Activated T-helper 2 cell treated with anti-CD3 and anti-CD28 coated beads, Interferon-gamma antibody, Interleukin-2, Interleukin-4, amounts not matched to agents 10 μg/mL and 5 μg/mL and 100 μg/mL, durations not matched to agents 14 hours and 24 hours and 36 hours (primary cell): ENCODE measurements around the gene HSBP1L1. TPM values are rescaled to one million over a fixed set of nuclear protein-coding genes. Genes with fewer than 3 reads are reported as not detected.

Source experiments
- DNase-seq: peaks from one replicate; pipeline ENCODE4 v3.0.0; 2021; ENCODE audit warnings: low spot score
- H3K27ac Mint-ChIP-seq: one replicate; pipeline ENCODE4 v1.8.0; 2021; ENCODE audit warnings: mixed read lengths
- H3K27me3 Mint-ChIP-seq: one replicate; pipeline ENCODE4 v1.8.0; 2021; ENCODE audit warnings: low read depth, mixed read lengths
- H3K36me3 Mint-ChIP-seq: one replicate; pipeline ENCODE4 v1.8.0; 2021; ENCODE audit warnings: low read depth, mixed read lengths
- H3K4me1 Mint-ChIP-seq: one replicate; pipeline ENCODE4 v1.8.0; 2021; ENCODE audit warnings: low read depth, mixed read lengths
- H3K4me3 Mint-ChIP-seq: one replicate; pipeline ENCODE4 v1.8.0; 2021; ENCODE audit warnings: low read depth, mild to moderate bottlenecking, moderate library complexity, mixed read lengths
- H3K9me3 Mint-ChIP-seq: one replicate; pipeline ENCODE4 v1.8.0; 2021; ENCODE audit warnings: mixed read lengths
- intact Hi-C: fragments of 100-400 bp; cut with micrococcal nuclease; formaldehyde crosslinking; loops from one replicate; pipeline ENCODE4 v1.15.1; 2023
- total RNA-seq: library from RNA; stranded (reverse); gene quantifications from 2 replicates; pipeline ENCODE4 v1.2.3, GENCODE V29; 2022

Gene HSBP1L1
- total RNA-seq, result 12.0 and 15.5 TPM in 2 replicates

- peak within 1 kb of the TSS; percentile 76 for H3K4me3 Mint-ChIP-seq
- DNase-seq, result peak; percentile 65
- H3K27me3 Mint-ChIP-seq, result no peaks in the 10 kb centered on the region
- peaks cover 40% of the 10 kb centered on the region for H3K4me1 Mint-ChIP-seq
- peaks cover 7% of the 10 kb centered on the region for H3K36me3 Mint-ChIP-seq
- intact Hi-C loops, result loop anchor here (5.0 kb wide), 4 partner anchors 57 to 282 kb away; partner anchors contain the start of gene ADNP2
- peak within 1 kb of the TSS; percentile 75 for H3K27ac Mint-ChIP-seq
- H3K9me3 Mint-ChIP-seq, result no peaks in the 10 kb centered on the region
These were observed at the start of gene HSBP1L1 for GRCh38 chr18:79964330-79965118. TSS of gene HSBP1L1 (plus strand) at chr18:79964643. CDS start at chr18:79964736, 93 bp downstream.

- Mint-ChIP-seq H3K27ac (no peak overlapping the region), H3K4me3 (no peak overlapping the region), H3K9me3 (peaks cover 5% of the 10 kb centered on the region), H3K4me1 (peaks cover 17% of the 10 kb centered on the region), H3K27me3 (no peaks in the 10 kb centered on the region), H3K36me3 (peaks cover 56% of the 10 kb centered on the region)
- intact Hi-C loops, result no loop called here
- no peak for DNase-seq
These were observed 49.0 kb upstream of the HSBP1L1 start for GRCh38 chr18:79915161-79916127.

GRCh38 chr18:79916128-79916494 is 48.3 kb upstream of the HSBP1L1 start:
- Mint-ChIP-seq H3K4me1 (peaks cover 12% of the 10 kb centered on the region), H3K27ac (no peak overlapping the region), H3K4me3 (no peak overlapping the region), H3K36me3 (peaks cover 53% of the 10 kb centered on the region), H3K27me3 (no peaks in the 10 kb centered on the region), H3K9me3 (peaks cover 4% of the 10 kb centered on the region)
- intact Hi-C loops, result no loop called here
- no peak for DNase-seq

- peaks cover 54% of the 10 kb centered on the region for H3K36me3 Mint-ChIP-seq
- peaks cover 4% of the 10 kb centered on the region for H3K9me3 Mint-ChIP-seq
- DNase-seq, result no peak
- H3K4me3 Mint-ChIP-seq, result no peak overlapping the region
- intact Hi-C loops, result no loop called here
- no peak overlapping the region for H3K27ac Mint-ChIP-seq
- peaks cover 12% of the 10 kb centered on the region for H3K4me1 Mint-ChIP-seq
- no peaks in the 10 kb centered on the region for H3K27me3 Mint-ChIP-seq
These were observed 47.8 kb upstream of the HSBP1L1 start for GRCh38 chr18:79916546-79917168.

- peaks cover 55% of the 10 kb centered on the region for H3K36me3 Mint-ChIP-seq
- peaks cover 12% of the 10 kb centered on the region for H3K4me1 Mint-ChIP-seq
- no peak overlapping the region for H3K27ac Mint-ChIP-seq
- intact Hi-C loops, result no loop called here
- H3K9me3 Mint-ChIP-seq, result peaks cover 4% of the 10 kb centered on the region
- H3K27me3 Mint-ChIP-seq, result no peaks in the 10 kb centered on the region
- DNase-seq, result no peak
- no peak overlapping the region for H3K4me3 Mint-ChIP-seq
These were observed 47.1 kb upstream of the HSBP1L1 start for GRCh38 chr18:79917169-79917852.

- Mint-ChIP-seq H3K4me3 (no peak overlapping the region), H3K27ac (no peak overlapping the region)
- DNase-seq, result no peak
These were observed 46.4 kb upstream of the HSBP1L1 start for GRCh38 chr18:79917853-79918614.

GRCh38 chr18:79918615-79919011 is 45.8 kb upstream of the HSBP1L1 start:
- Mint-ChIP-seq H3K9me3 (peaks cover 4% of the 10 kb centered on the region), H3K27ac (no peak overlapping the region), H3K36me3 (peaks cover 55% of the 10 kb centered on the region), H3K27me3 (no peaks in the 10 kb centered on the region), H3K4me1 (peaks cover 5% of the 10 kb centered on the region), H3K4me3 (no peak overlapping the region)
- DNase-seq, result peak; percentile 5
- intact Hi-C loops, result no loop called here

More at GRCh38 chr18:79917853-79918614, 46.4 kb upstream of the HSBP1L1 start:
- H3K4me1 Mint-ChIP-seq, result peaks cover 11% of the 10 kb centered on the region
- no peaks in the 10 kb centered on the region for H3K27me3 Mint-ChIP-seq
- H3K9me3 Mint-ChIP-seq, result peaks cover 4% of the 10 kb centered on the region
- intact Hi-C loops, result no loop called here
- H3K36me3 Mint-ChIP-seq, result peaks cover 55% of the 10 kb centered on the region

GRCh38 chr18:79919089-79919488 is 45.4 kb upstream of the HSBP1L1 start:
- intact Hi-C loops, result no loop called here
- no peaks in the 10 kb centered on the region for H3K27me3 Mint-ChIP-seq
- H3K4me1 Mint-ChIP-seq, result peaks cover 4% of the 10 kb centered on the region
- no peak overlapping the region for H3K4me3 Mint-ChIP-seq
- peaks cover 4% of the 10 kb centered on the region for H3K9me3 Mint-ChIP-seq
- DNase-seq, result peak; percentile 6
- H3K27ac Mint-ChIP-seq, result no peak overlapping the region
- peaks cover 56% of the 10 kb centered on the region for H3K36me3 Mint-ChIP-seq

GRCh38 chr18:79921984-79922965 is 42.2 kb upstream of the HSBP1L1 start:
- Mint-ChIP-seq H3K27ac (no peak overlapping the region), H3K9me3 (no peaks in the 10 kb centered on the region), H3K27me3 (no peaks in the 10 kb centered on the region), H3K36me3 (peaks cover 38% of the 10 kb centered on the region), H3K4me3 (no peak overlapping the region), H3K4me1 (no peaks in the 10 kb centered on the region)
- intact Hi-C loops, result no loop called here
- DNase-seq, result no peak

GRCh38 chr18:79922971-79923411 is 41.5 kb upstream of the HSBP1L1 start:
- H3K36me3 Mint-ChIP-seq, result peaks cover 34% of the 10 kb centered on the region
- H3K9me3 Mint-ChIP-seq, result no peaks in the 10 kb centered on the region
- H3K27me3 Mint-ChIP-seq, result no peaks in the 10 kb centered on the region

More at GRCh38 chr18:79922971-79923411, 41.5 kb upstream of the HSBP1L1 start:
- Mint-ChIP-seq H3K4me1 (no peaks in the 10 kb centered on the region), H3K27ac (no peak overlapping the region), H3K4me3 (no peak overlapping the region)
- no peak for DNase-seq
- intact Hi-C loops, result no loop called here
